NB4 (cell line): ENCODE measurements around the gene PDZD4.

Experiments used
- DNase-seq: peaks from one replicate; pipeline ENCODE4 v3.0.0; 2010; ENCODE audit warnings: low read depth
- H3K4me3 ChIP-seq: one replicate; pipeline ENCODE4 v1.5.1; 2011; ENCODE audit warnings: mild to moderate bottlenecking, low read depth, low read length, moderate library complexity
- CTCF ChIP-seq: IDR thresholded peaks from one replicate; pipeline ENCODE4 v1.5.1; 2012; ENCODE audit warnings: low read depth, low read length
- MAX ChIP-seq: IDR thresholded peaks from 2 replicates; pipeline ENCODE4 v1.6.1; 2011; ENCODE audit warnings: low read depth, low read length
- MYC ChIP-seq: IDR thresholded peaks from 2 replicates; pipeline ENCODE4 v1.6.1; 2011; ENCODE audit warnings: low read depth, low read length
- POLR2A ChIP-seq: IDR thresholded peaks from 2 replicates; pipeline ENCODE4 v1.6.1; 2011; ENCODE audit warnings: mild to moderate bottlenecking; ENCODE audit not compliant: insufficient read length; ENCODE audit errors: extremely low read depth

Gene PDZD4

GRCh38 chrX:153803211-153804099 lies 26.9 kb downstream of the PDZD4 start:
- DNase-seq: no peak
- no peak for TF ChIP-seq MYC
- TF ChIP-seq POLR2A: no peak
- no peak for TF ChIP-seq CTCF
- TF ChIP-seq MAX: no peak

GRCh38 chrX:153802513-153803045 lies 27.8 kb downstream of the PDZD4 start:
- TF ChIP-seq POLR2A: no peak
- no peak for TF ChIP-seq MAX

More at GRCh38 chrX:153803211-153804099, 26.9 kb downstream of the PDZD4 start:
- H3K4me3 ChIP-seq: no peak overlapping the region

GRCh38 chrX:153801669-153802068 lies 28.7 kb downstream of the PDZD4 start:
- DNase-seq: no peak
- no peak for TF ChIP-seq MAX
- TF ChIP-seq MYC: no peak
- no peak for TF ChIP-seq CTCF
- TF ChIP-seq POLR2A: no peak
- H3K4me3 ChIP-seq: no peak overlapping the region

More at GRCh38 chrX:153802513-153803045, 27.8 kb downstream of the PDZD4 start:
- DNase-seq: no peak
- no peak overlapping the region for H3K4me3 ChIP-seq

- DNase-seq: no peak
- no peak overlapping the region for H3K4me3 ChIP-seq
- TF ChIP-seq MYC (no peak), POLR2A (no peak), CTCF (no peak), MAX (no peak)
Observed at GRCh38 chrX:153800746-153801145, 29.6 kb downstream of the PDZD4 start.

- TF ChIP-seq MAX (no peak), MYC (no peak), POLR2A (no peak), CTCF (no peak)
- no peak for DNase-seq
- H3K4me3 ChIP-seq: no peak overlapping the region
Observed at GRCh38 chrX:153800177-153800722, 30.1 kb downstream of the PDZD4 start.

- no peak for DNase-seq
- TF ChIP-seq MAX (no peak), POLR2A (no peak), MYC (no peak), CTCF (no peak)
- no peak overlapping the region for H3K4me3 ChIP-seq
Observed at GRCh38 chrX:153799326-153799725, 31.0 kb downstream of the PDZD4 start.
